ENCODE data around the gene SLC6A17.

SLC6A17 gene

GRCh38 chr1:110165761-110166231 is 15.5 kb downstream of the SLC6A17 start:
- peaks cover 3% of the 10 kb centered on the region for H3K36me3 Mint-ChIP-seq (ENCODE audit: insufficient read depth)
- H3K4me3 Mint-ChIP-seq: no peak overlapping the region
- ATAC-seq (replicated peaks; ENCODE audit: extremely low read depth, poor library complexity, severe bottlenecking): no peak
- H3K4me1 Mint-ChIP-seq: no peaks in the 10 kb centered on the region
- no peak for DNase-seq (ENCODE audit: low spot score in 2 of 2)
- no peak overlapping the region for H3K27ac Mint-ChIP-seq (ENCODE audit: low read depth)
- peaks cover 36% of the 10 kb centered on the region for H3K27me3 Mint-ChIP-seq
- no peaks in the 10 kb centered on the region for H3K9me3 Mint-ChIP-seq

- no peaks in the 10 kb centered on the region for H3K9me3 Mint-ChIP-seq
- DNase-seq (ENCODE audit: low spot score in 2 of 2): no peak
- H3K4me1 Mint-ChIP-seq: no peaks in the 10 kb centered on the region
- H3K4me3 Mint-ChIP-seq: no peak overlapping the region
- no peak overlapping the region for H3K27ac Mint-ChIP-seq (ENCODE audit: low read depth)
- no peak for ATAC-seq (replicated peaks; ENCODE audit: extremely low read depth, poor library complexity, severe bottlenecking)
- H3K36me3 Mint-ChIP-seq (ENCODE audit: insufficient read depth): peaks cover 3% of the 10 kb centered on the region
- peaks cover 38% of the 10 kb centered on the region for H3K27me3 Mint-ChIP-seq
These were observed 16.6 kb downstream of the SLC6A17 start for GRCh38 chr1:110166861-110167260.

GRCh38 chr1:110170766-110171733 is 20.8 kb downstream of the SLC6A17 start:
- Mint-ChIP-seq H3K9me3 (no peaks in the 10 kb centered on the region), H3K4me1 (no peaks in the 10 kb centered on the region), H3K27me3 (peaks cover 48% of the 10 kb centered on the region), H3K36me3 (ENCODE audit: insufficient read depth) (peaks cover 3% of the 10 kb centered on the region), H3K4me3 (no peak overlapping the region), H3K27ac (ENCODE audit: low read depth) (no peak overlapping the region)
- DNase-seq (ENCODE audit: low spot score in 2 of 2) (no peak), ATAC-seq (replicated peaks; ENCODE audit: extremely low read depth, poor library complexity, severe bottlenecking) (no peak)

GRCh38 chr1:110172001-110172400 is 21.7 kb downstream of the SLC6A17 start:
- Mint-ChIP-seq H3K4me3 (no peak overlapping the region), H3K36me3 (ENCODE audit: insufficient read depth) (peaks cover 3% of the 10 kb centered on the region), H3K9me3 (no peaks in the 10 kb centered on the region), H3K27me3 (peaks cover 48% of the 10 kb centered on the region), H3K4me1 (no peaks in the 10 kb centered on the region), H3K27ac (ENCODE audit: low read depth) (no peak overlapping the region)
- ATAC-seq (replicated peaks; ENCODE audit: extremely low read depth, poor library complexity, severe bottlenecking) (no peak), DNase-seq (ENCODE audit: low spot score in 2 of 2) (no peak)

GRCh38 chr1:110173466-110174105 is 23.3 kb downstream of the SLC6A17 start:
- Mint-ChIP-seq H3K27me3 (peaks cover 51% of the 10 kb centered on the region), H3K4me3 (no peak overlapping the region), H3K27ac (ENCODE audit: low read depth) (no peak overlapping the region), H3K4me1 (no peaks in the 10 kb centered on the region), H3K36me3 (ENCODE audit: insufficient read depth) (no peaks in the 10 kb centered on the region), H3K9me3 (no peaks in the 10 kb centered on the region)
- DNase-seq (ENCODE audit: low spot score in 2 of 2) (no peak), ATAC-seq (replicated peaks; ENCODE audit: extremely low read depth, poor library complexity, severe bottlenecking) (no peak)

- H3K9me3 Mint-ChIP-seq: no peaks in the 10 kb centered on the region
- H3K4me3 Mint-ChIP-seq: no peak overlapping the region
- ATAC-seq (replicated peaks; ENCODE audit: extremely low read depth, poor library complexity, severe bottlenecking) (no peak), DNase-seq (ENCODE audit: low spot score in 2 of 2) (no peak)
- peaks cover 56% of the 10 kb centered on the region for H3K27me3 Mint-ChIP-seq
- H3K36me3 Mint-ChIP-seq (ENCODE audit: insufficient read depth): no peaks in the 10 kb centered on the region
- no peaks in the 10 kb centered on the region for H3K4me1 Mint-ChIP-seq
- H3K27ac Mint-ChIP-seq (ENCODE audit: low read depth): no peak overlapping the region
These were observed 24.7 kb downstream of the SLC6A17 start for GRCh38 chr1:110174961-110175360.

- no peak overlapping the region for H3K27ac Mint-ChIP-seq (ENCODE audit: low read depth)
- H3K9me3 Mint-ChIP-seq: no peaks in the 10 kb centered on the region
- ATAC-seq (replicated peaks; ENCODE audit: extremely low read depth, poor library complexity, severe bottlenecking): no peak
- H3K4me3 Mint-ChIP-seq: no peak overlapping the region
- no peak for DNase-seq (ENCODE audit: low spot score in 2 of 2)
- H3K36me3 Mint-ChIP-seq (ENCODE audit: insufficient read depth): no peaks in the 10 kb centered on the region
- H3K4me1 Mint-ChIP-seq: no peaks in the 10 kb centered on the region
- H3K27me3 Mint-ChIP-seq: peaks cover 44% of the 10 kb centered on the region
These were observed 26.1 kb downstream of the SLC6A17 start for GRCh38 chr1:110176299-110176956.

GRCh38 chr1:110177775-110178174 is 27.5 kb downstream of the SLC6A17 start:
- Mint-ChIP-seq H3K36me3 (ENCODE audit: insufficient read depth) (no peaks in the 10 kb centered on the region), H3K4me3 (no peak overlapping the region), H3K27ac (ENCODE audit: low read depth) (no peak overlapping the region), H3K27me3 (peaks cover 33% of the 10 kb centered on the region), H3K9me3 (no peaks in the 10 kb centered on the region), H3K4me1 (no peaks in the 10 kb centered on the region)
- DNase-seq (ENCODE audit: low spot score in 2 of 2) (no peak), ATAC-seq (replicated peaks; ENCODE audit: extremely low read depth, poor library complexity, severe bottlenecking) (no peak)

- ATAC-seq (replicated peaks; ENCODE audit: extremely low read depth, poor library complexity, severe bottlenecking) (no peak), DNase-seq (ENCODE audit: low spot score in 2 of 2) (no peak)
- Mint-ChIP-seq H3K4me3 (no peak overlapping the region), H3K36me3 (ENCODE audit: insufficient read depth) (no peaks in the 10 kb centered on the region), H3K9me3 (no peaks in the 10 kb centered on the region), H3K27me3 (peaks cover 20% of the 10 kb centered on the region), H3K27ac (ENCODE audit: low read depth) (no peak overlapping the region), H3K4me1 (no peaks in the 10 kb centered on the region)
These were observed 33.4 kb downstream of the SLC6A17 start for GRCh38 chr1:110183642-110184167.

GRCh38 chr1:110184446-110184845 is 34.2 kb downstream of the SLC6A17 start:
- no peaks in the 10 kb centered on the region for H3K36me3 Mint-ChIP-seq (ENCODE audit: insufficient read depth)
- H3K9me3 Mint-ChIP-seq: no peaks in the 10 kb centered on the region
- DNase-seq (ENCODE audit: low spot score in 2 of 2) (no peak), ATAC-seq (replicated peaks; ENCODE audit: extremely low read depth, poor library complexity, severe bottlenecking) (no peak)
- no peak overlapping the region for H3K27ac Mint-ChIP-seq (ENCODE audit: low read depth)
- H3K4me1 Mint-ChIP-seq: no peaks in the 10 kb centered on the region
- H3K27me3 Mint-ChIP-seq: peaks cover 23% of the 10 kb centered on the region
- H3K4me3 Mint-ChIP-seq: no peak overlapping the region

- Mint-ChIP-seq H3K36me3 (ENCODE audit: insufficient read depth) (no peaks in the 10 kb centered on the region), H3K9me3 (no peaks in the 10 kb centered on the region), H3K27ac (ENCODE audit: low read depth) (no peak overlapping the region), H3K4me3 (no peak overlapping the region), H3K4me1 (no peaks in the 10 kb centered on the region), H3K27me3 (peaks cover 30% of the 10 kb centered on the region)
- no peak for ATAC-seq (replicated peaks; ENCODE audit: extremely low read depth, poor library complexity, severe bottlenecking)
- no peak for DNase-seq (ENCODE audit: low spot score in 2 of 2)
These were observed 34.9 kb downstream of the SLC6A17 start for GRCh38 chr1:110185181-110185580.

GRCh38 chr1:110186558-110186957 is 36.3 kb downstream of the SLC6A17 start:
- H3K27me3 Mint-ChIP-seq: peaks cover 41% of the 10 kb centered on the region
- H3K4me3 Mint-ChIP-seq: no peak overlapping the region
- ATAC-seq (replicated peaks; ENCODE audit: extremely low read depth, poor library complexity, severe bottlenecking) (no peak), DNase-seq (ENCODE audit: low spot score in 2 of 2) (no peak)
- H3K9me3 Mint-ChIP-seq: no peaks in the 10 kb centered on the region
- no peaks in the 10 kb centered on the region for H3K36me3 Mint-ChIP-seq (ENCODE audit: insufficient read depth)
- no peaks in the 10 kb centered on the region for H3K4me1 Mint-ChIP-seq
- H3K27ac Mint-ChIP-seq (ENCODE audit: low read depth): no peak overlapping the region

Measured in central memory CD8-positive, alpha-beta T cell (primary cell).